ENCODE results near the gene THRB.

THRB gene

GRCh38 chr3:24498391-24498790 lies 3.7 kb upstream of the THRB start:
- TF ChIP-seq CTCF (conservative IDR thresholded peaks at IDR 0.05; ENCODE audit: low read depth, low read length): no peak
- no peak overlapping the region for H3K4me3 ChIP-seq (ENCODE audit: low read depth, low read length)
- DNase-seq (ENCODE audit: low read depth): no peak

GRCh38 chr3:24497942-24498341 lies 3.3 kb upstream of the THRB start:
- DNase-seq (ENCODE audit: low read depth): no peak
- H3K4me3 ChIP-seq (ENCODE audit: low read depth, low read length): no peak overlapping the region
- no peak for TF ChIP-seq CTCF (conservative IDR thresholded peaks at IDR 0.05; ENCODE audit: low read depth, low read length)

- H3K4me3 ChIP-seq (ENCODE audit: low read depth, low read length): no peak overlapping the region
- peak; percentile 71 for TF ChIP-seq CTCF (conservative IDR thresholded peaks at IDR 0.05; ENCODE audit: low read depth, low read length)
- DNase-seq (ENCODE audit: low read depth): peak; percentile 83
Observed at GRCh38 chr3:24496529-24497482, 2.2 kb upstream of the THRB start.

GRCh38 chr3:24495326-24495994 lies 810 bp upstream of the THRB start:
- no peak for TF ChIP-seq CTCF (conservative IDR thresholded peaks at IDR 0.05; ENCODE audit: low read depth, low read length)
- DNase-seq (ENCODE audit: low read depth): no peak
- peak overlapping the region; percentile 67 for H3K4me3 ChIP-seq (ENCODE audit: low read depth, low read length)

GRCh38 chr3:24493746-24494617 lies 668 bp downstream of the THRB start:
- peak overlapping the region; percentile 67 for H3K4me3 ChIP-seq (ENCODE audit: low read depth, low read length)
- TF ChIP-seq CTCF (conservative IDR thresholded peaks at IDR 0.05; ENCODE audit: low read depth, low read length): no peak
- DNase-seq (ENCODE audit: low read depth): peak; percentile 38

GRCh38 chr3:24492971-24493551 lies 1.6 kb downstream of the THRB start:
- H3K4me3 ChIP-seq (ENCODE audit: low read depth, low read length): no peak overlapping the region

More at GRCh38 chr3:24492971-24493551, 1.6 kb downstream of the THRB start:
- no peak for DNase-seq (ENCODE audit: low read depth)
- no peak for TF ChIP-seq CTCF (conservative IDR thresholded peaks at IDR 0.05; ENCODE audit: low read depth, low read length)
